SK-N-MC (cell line): ENCODE results near the gene SNX20.

Source experiments
- DNase-seq: peaks from one replicate; pipeline ENCODE4 v3.0.0-alpha.2; 2011; ENCODE audit warnings: low read depth, low spot score
- H3K27ac ChIP-seq: fragments of 200-600 bp; sonication (generic); 2 replicates; pipeline ENCODE4 v1.5.1; 2016; ENCODE audit warnings: mixed run types
- H3K36me3 ChIP-seq: fragments of 200-600 bp; sonication (generic); 2 replicates; pipeline ENCODE4 v1.6.1; 2017; ENCODE audit warnings: antibody characterized with exemption, low read length, mixed read lengths; ENCODE audit not compliant: insufficient read depth
- H3K4me3 ChIP-seq: fragments of 200-600 bp; sonication (generic); 2 replicates; pipeline ENCODE4 v1.5.1; 2016
- H3K9ac ChIP-seq: fragments of 200-600 bp; sonication (generic); 2 replicates; pipeline ENCODE4 v1.8.0; 2017; ENCODE audit warnings: mixed run types, mixed read lengths; ENCODE audit not compliant: insufficient read length
- H3K9me3 ChIP-seq: fragments of 200-600 bp; sonication (generic); 2 replicates; pipeline ENCODE4 v1.6.1; 2017; ENCODE audit warnings: low read depth, mild to moderate bottlenecking, antibody characterized with exemption, low read length, moderate library complexity, mixed read lengths
- EZH2 ChIP-seq: fragments of 200-600 bp; sonication (generic); IDR thresholded peaks from one replicate; pipeline ENCODE4 v1.6.1; 2017; ENCODE audit warnings: antibody characterized with exemption
- FOXP2 ChIP-seq: optimal IDR thresholded peaks from 2 replicates; pipeline ENCODE3; 2011; ENCODE audit warnings: mild to moderate bottlenecking, moderate library complexity; ENCODE audit not compliant: insufficient read depth; ENCODE audit errors: extremely low read length, control extremely low read depth
- POLR2AphosphoS5 ChIP-seq: IDR thresholded peaks from 2 replicates; pipeline ENCODE4 v1.6.1; 2012; ENCODE audit warnings: mild to moderate bottlenecking, low read depth, low read length, borderline replicate concordance

The SNX20 gene

DNA sequence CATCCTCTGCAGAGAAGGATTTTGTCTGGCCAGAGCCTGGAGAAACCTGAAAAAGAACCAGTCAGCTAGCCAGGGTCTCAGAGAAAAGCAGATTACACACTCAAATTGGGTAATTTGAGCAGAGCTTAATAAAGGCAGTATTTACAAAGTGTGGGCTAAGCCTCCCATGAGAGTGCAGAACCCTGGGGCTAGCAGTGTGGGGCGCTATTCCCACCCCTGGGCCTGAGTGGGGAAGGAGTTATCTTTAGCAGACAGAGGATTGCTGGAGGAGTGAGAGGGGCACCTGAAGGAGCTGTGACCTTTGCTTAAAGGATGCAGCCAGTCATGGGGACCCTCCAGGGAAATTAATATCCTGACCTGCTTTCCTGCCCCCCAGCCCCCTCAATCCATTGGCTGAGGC is 46.2 kb downstream of the SNX20 start:
- Histone ChIP-seq H3K27ac (no peak overlapping the region), H3K36me3 (no peaks in the 10 kb centered on the region), H3K9ac (no peak overlapping the region), H3K4me3 (no peak overlapping the region), H3K9me3 (no peaks in the 10 kb centered on the region)
- TF ChIP-seq EZH2 (no peak), POLR2AphosphoS5 (no peak), FOXP2 (no peak)
- no peak for DNase-seq

DNA sequence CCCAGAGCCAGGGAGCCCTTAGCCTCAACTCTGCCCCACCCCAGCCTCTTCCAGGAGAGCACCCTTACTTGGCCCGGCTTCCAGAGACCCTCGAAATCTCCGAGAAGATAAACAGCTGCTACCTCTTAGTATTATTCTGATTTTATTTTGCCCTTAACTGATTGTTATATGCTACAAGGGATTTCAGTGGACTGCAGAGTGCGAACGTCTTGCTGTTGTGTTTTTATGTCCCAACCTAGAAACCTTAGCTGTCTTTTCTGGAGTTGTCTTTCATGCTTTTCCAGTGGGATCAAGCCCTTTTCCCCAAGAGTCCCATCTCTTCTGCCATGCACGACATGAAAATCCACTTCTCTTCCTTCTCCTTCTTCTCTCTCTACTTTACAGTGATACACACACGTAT is 47.0 kb downstream of the SNX20 start:
- Histone ChIP-seq H3K9me3 (no peaks in the 10 kb centered on the region), H3K9ac (no peak overlapping the region), H3K4me3 (no peak overlapping the region), H3K27ac (no peak overlapping the region), H3K36me3 (no peaks in the 10 kb centered on the region)
- TF ChIP-seq FOXP2 (no peak), POLR2AphosphoS5 (no peak), EZH2 (no peak)
- DNase-seq: no peak

DNA sequence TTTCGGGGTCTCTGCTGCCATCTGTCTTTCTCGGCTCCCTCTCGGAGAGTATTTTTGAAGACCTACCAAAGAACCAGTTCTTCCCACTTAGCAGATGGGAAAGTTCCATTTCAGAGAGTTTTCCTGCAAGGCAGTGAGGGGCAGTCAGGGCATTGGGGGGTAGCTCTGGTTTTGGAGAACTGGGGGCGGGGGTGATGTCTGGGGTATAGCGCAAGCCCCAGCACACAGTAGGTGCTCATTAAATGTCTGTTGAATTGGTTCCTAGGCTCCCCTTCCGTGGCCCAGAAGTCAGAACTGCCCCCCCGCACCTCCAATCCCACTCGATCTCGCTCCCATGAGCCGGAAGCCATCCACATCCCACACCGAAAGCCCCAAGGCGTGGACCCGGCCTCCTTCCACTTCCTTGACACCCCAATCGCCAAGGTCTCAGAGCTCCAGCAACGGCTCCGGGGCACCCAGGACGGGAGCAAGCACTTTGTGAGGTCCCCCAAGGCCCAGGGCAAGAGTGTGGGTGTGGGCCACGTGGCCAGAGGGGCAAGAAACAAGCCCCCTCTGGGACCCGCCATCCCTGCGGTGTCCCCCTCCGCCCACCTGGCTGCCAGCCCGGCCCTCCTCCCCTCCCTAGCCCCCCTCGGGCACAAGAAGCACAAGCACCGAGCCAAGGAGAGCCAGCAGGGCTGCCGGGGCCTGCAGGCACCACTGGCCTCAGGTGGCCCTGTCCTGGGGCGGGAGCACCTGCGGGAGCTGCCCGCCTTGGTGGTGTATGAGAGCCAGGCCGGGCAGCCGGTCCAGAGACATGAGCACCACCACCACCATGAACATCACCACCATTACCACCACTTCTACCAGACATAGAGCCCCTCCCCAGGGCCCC is 47.9 kb downstream of the SNX20 start:
- DNase-seq: no peak

DNA sequence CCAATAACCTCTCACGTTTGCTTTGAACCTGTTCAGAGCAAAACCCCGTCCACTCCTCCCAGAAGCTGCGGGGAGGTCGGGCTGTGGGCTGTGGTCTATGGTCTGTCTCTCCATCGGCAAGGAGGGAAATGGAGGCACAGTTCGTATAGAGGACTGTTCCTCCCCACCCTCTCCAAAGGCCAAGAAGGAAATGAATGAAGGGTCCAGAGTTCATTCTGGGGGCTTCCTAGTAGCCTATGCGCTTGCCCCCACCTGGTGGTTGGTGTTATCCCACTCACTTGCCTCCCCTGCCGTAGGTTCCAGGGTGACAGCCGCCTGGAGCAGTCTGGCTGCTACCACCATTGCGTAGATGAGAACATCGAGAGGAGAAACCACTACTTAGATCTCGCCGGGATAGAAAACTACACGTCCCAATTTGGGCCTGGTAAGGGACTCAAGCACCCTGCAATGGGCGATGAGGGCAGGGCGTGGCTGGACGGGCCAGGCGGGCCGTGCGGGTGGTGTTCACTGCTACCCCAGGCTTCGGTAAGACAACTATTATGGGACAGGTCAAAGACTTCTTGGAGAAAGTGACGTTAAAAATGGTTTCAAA is 49.0 kb downstream of the SNX20 start:
- TF ChIP-seq POLR2AphosphoS5 (no peak), EZH2 (no peak), FOXP2 (no peak)
- Histone ChIP-seq H3K9me3 (no peaks in the 10 kb centered on the region), H3K27ac (no peak overlapping the region), H3K9ac (no peak overlapping the region), H3K36me3 (no peaks in the 10 kb centered on the region), H3K4me3 (no peak overlapping the region)
- no peak for DNase-seq

More for the DNA sequence above, 47.9 kb downstream of the SNX20 start:
- Histone ChIP-seq H3K36me3 (no peaks in the 10 kb centered on the region), H3K4me3 (no peak overlapping the region), H3K27ac (no peak overlapping the region), H3K9me3 (no peaks in the 10 kb centered on the region), H3K9ac (no peak overlapping the region)
- TF ChIP-seq EZH2 (no peak), FOXP2 (no peak), POLR2AphosphoS5 (no peak)

DNA sequence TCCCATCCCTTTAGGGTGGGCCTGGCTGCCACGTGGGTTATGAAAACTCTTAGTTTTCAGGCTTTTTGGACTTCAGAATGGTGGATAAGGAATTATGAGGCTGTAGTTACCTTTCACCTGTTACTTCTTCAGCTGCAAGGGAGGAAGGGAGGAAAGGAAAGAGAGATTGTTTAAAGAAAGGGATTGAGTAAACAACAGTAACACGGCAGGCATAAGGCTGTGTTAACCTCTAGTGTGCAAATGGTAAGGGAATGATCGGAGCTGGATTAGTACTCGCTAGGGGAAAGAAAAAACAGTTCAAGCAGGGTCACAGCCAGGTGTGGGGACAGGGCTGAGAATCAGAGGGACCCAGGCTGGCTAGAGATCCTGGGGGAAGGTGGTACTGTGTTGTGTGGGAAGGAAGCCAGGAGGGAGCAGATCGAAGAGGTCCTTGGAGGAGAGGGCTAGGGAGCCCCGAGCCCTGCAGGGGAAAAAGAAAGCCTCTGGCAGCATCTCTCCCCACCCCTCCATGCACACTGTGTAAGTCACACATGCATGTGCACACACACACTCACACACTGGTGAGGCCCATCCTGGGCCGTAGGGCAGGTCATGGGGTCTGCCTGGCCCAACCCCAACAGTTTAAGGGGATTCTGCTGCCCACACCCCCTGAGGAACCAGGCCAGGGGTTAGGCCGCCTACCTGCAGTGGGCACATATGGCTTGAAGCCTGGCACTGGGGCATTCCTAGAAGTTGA is 49.7 kb downstream of the SNX20 start:
- DNase-seq: no peak
- no peak overlapping the region for H3K9ac ChIP-seq
- no peak overlapping the region for H3K27ac ChIP-seq
- no peaks in the 10 kb centered on the region for H3K9me3 ChIP-seq
- no peak overlapping the region for H3K4me3 ChIP-seq
- no peak for TF ChIP-seq EZH2
- no peak for TF ChIP-seq FOXP2
- TF ChIP-seq POLR2AphosphoS5: no peak
- no peaks in the 10 kb centered on the region for H3K36me3 ChIP-seq

DNA sequence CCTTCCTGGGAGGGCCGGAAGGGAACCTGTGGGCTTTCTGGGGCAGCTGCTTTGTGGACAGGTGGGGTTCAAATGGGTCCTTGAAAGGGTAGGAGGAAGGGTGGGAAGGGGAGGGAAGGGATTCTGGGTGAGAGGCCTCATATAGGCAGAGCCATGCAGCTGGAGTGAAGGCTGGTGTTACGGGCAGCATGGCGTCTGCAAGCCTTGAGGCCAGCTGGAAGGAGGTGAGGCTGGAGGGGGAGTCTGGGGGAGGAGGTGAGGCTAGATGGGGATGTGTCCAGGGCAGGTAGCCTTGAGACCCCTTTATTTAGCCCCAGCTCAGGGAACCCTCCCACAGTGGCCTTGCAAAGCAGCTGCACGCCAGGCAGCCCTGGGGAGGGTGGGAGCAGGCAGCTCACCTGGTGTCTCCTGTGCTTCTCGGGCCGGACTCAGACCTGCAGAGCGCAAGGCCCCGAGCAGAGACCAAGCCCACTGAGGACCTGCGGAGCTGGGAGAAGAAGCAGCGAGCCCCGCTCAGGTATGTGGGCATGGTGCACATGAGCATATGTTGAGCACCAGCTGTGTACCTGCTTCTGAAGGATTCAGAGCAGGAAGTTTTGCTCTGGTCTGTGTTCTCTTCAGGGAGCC is 50.6 kb downstream of the SNX20 start:
- H3K27ac ChIP-seq: no peak overlapping the region
- no peak for TF ChIP-seq POLR2AphosphoS5
- no peak for TF ChIP-seq EZH2
- TF ChIP-seq FOXP2: no peak
- H3K4me3 ChIP-seq: no peak overlapping the region
- H3K9me3 ChIP-seq: no peaks in the 10 kb centered on the region
- no peaks in the 10 kb centered on the region for H3K36me3 ChIP-seq
- H3K9ac ChIP-seq: no peak overlapping the region
- no peak for DNase-seq

DNA sequence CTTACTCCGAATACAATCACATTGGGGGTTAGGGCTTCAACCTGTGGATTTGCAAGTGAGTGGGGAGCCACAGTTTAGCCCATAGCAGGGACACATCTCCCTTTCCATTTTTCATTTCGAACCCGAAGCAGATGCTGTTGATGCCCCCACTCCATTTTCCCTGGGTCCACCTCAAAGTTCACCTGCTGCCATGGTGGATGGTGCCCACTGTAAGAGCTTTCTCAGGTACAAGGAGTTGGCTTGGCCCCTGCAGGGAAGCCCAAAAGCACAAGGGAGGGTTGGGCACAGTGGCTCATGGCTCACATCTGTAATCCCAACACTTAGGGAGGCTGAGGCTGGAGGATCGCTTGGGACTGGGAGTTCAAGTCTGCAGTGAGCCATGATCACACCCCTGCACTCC is 51.8 kb downstream of the SNX20 start:
- no peak for DNase-seq
- TF ChIP-seq FOXP2 (no peak), POLR2AphosphoS5 (no peak), EZH2 (no peak)
- Histone ChIP-seq H3K9me3 (no peaks in the 10 kb centered on the region), H3K4me3 (no peak overlapping the region), H3K27ac (no peak overlapping the region), H3K36me3 (no peaks in the 10 kb centered on the region), H3K9ac (no peak overlapping the region)
